GM23338 (cell line): ENCODE results near the gene PRKAA2. TPM values are rescaled to one million over a fixed set of nuclear protein-coding genes. Genes with fewer than 3 reads are reported as not detected.

Source experiments
- ATAC-seq: fragments of 200-7000 bp; cut with Tn5 transposase; 3 replicates; pipeline ENCODE4 v1.9.1; 2020
- DNase-seq: peaks from one replicate; pipeline ENCODE4 v3.0.0-alpha.2; 2015; ENCODE audit warnings: low spot score
- H2AFZ ChIP-seq: fragments of 200-600 bp; sonication (generic); 2 replicates; pipeline ENCODE4 v1.8.0; 2016; ENCODE audit warnings: antibody characterized with exemption, mild to moderate bottlenecking, moderate library complexity
- H3F3A ChIP-seq: fragments of 200-600 bp; sonication (generic); replicated peaks from 2 replicates; pipeline ENCODE4 v1.8.0; 2017; ENCODE audit warnings: antibody characterized with exemption, mixed run types, low read depth
- H3K27ac ChIP-seq: fragments of 200-600 bp; sonication (generic); 2 replicates; pipeline ENCODE4 v1.6.1; 2016; ENCODE audit warnings: low read depth
- H3K27me3 ChIP-seq: fragments of 200-600 bp; sonication (generic); 2 replicates; pipeline ENCODE4 v1.8.0; 2016; ENCODE audit warnings: mild to moderate bottlenecking, mixed run types, moderate library complexity; ENCODE audit not compliant: insufficient read depth
- H3K36me3 ChIP-seq: fragments of 200-600 bp; sonication (generic); 2 replicates; pipeline ENCODE4 v1.8.0; 2016; ENCODE audit warnings: mild to moderate bottlenecking; ENCODE audit not compliant: insufficient read depth
- H3K4me1 ChIP-seq: fragments of 200-600 bp; sonication (generic); 2 replicates; pipeline ENCODE4 v1.8.0; 2016; ENCODE audit warnings: mild to moderate bottlenecking, moderate library complexity; ENCODE audit not compliant: insufficient read depth
- H3K4me2 ChIP-seq: fragments of 200-600 bp; sonication (generic); 2 replicates; pipeline ENCODE4 v1.7.1; 2017; ENCODE audit warnings: mixed run types
- H3K4me3 ChIP-seq: fragments of 200-600 bp; sonication (generic); 2 replicates; pipeline ENCODE4 v1.6.1; 2016; ENCODE audit warnings: mixed run types
- H3K79me2 ChIP-seq: fragments of 200-600 bp; sonication (generic); replicated peaks from 2 replicates; pipeline ENCODE4 v1.8.0; 2017; ENCODE audit warnings: mild to moderate bottlenecking; ENCODE audit not compliant: insufficient read depth
- H3K9me2 ChIP-seq: fragments of 200-600 bp; sonication (generic); 2 replicates; pipeline ENCODE4 v1.8.0; 2017; ENCODE audit not compliant: insufficient read depth
- H4K20me1 ChIP-seq: fragments of 200-600 bp; sonication (generic); replicated peaks from 2 replicates; pipeline ENCODE4 v1.8.0; 2017; ENCODE audit warnings: mild to moderate bottlenecking; ENCODE audit not compliant: insufficient read depth
- H3K27ac Mint-ChIP-seq: 2 replicates; pipeline ENCODE4 v1.8.0; 2020; ENCODE audit warnings: inconsistent platforms, mild to moderate bottlenecking, moderate library complexity, mixed read lengths
- H3K27me3 Mint-ChIP-seq: 3 replicates; pipeline ENCODE4 v1.8.0; 2022; ENCODE audit warnings: low read depth, mild to moderate bottlenecking, moderate library complexity, mixed read lengths, inconsistent platforms; ENCODE audit not compliant: insufficient read depth, poor library complexity
- H3K36me3 Mint-ChIP-seq: 3 replicates; pipeline ENCODE4 v1.8.0; 2021; ENCODE audit warnings: low read depth, mild to moderate bottlenecking, inconsistent platforms, moderate library complexity, mixed read lengths
- H3K4me1 Mint-ChIP-seq: 3 replicates; pipeline ENCODE4 v1.8.0; 2020; ENCODE audit warnings: mild to moderate bottlenecking, inconsistent platforms, mixed read lengths
- H3K4me3 Mint-ChIP-seq: 3 replicates; pipeline ENCODE4 v1.8.0; 2021; ENCODE audit warnings: moderate library complexity, mild to moderate bottlenecking, inconsistent platforms, mixed read lengths
- H3K9me3 Mint-ChIP-seq: 3 replicates; pipeline ENCODE4 v1.8.0; 2020; ENCODE audit warnings: moderate library complexity, mild to moderate bottlenecking, inconsistent platforms, mixed read lengths
- CTCF ChIP-seq, 2 experiments: fragments of 200-600 bp in 1 of 2; sonication (generic) in 1 of 2; conservative IDR thresholded peaks; 2 replicates each; pipeline versions ENCODE4 v1.5.1 to v1.6.1; 2016 to 2017; ENCODE audit warnings: antibody characterized with exemption in 2 of 2, low read depth in 2 of 2, mild to moderate bottlenecking in 2 of 2, moderate library complexity in 1 of 2
- EZH2 ChIP-seq: fragments of 200-600 bp; sonication (generic); IDR thresholded peaks from one replicate; pipeline ENCODE4 v1.8.0; 2017; ENCODE audit warnings: antibody characterized with exemption, mild to moderate bottlenecking, low read depth; ENCODE audit not compliant: unreplicated experiment
- EZH2phosphoT487 ChIP-seq: fragments of 200-600 bp; sonication (generic); IDR thresholded peaks from one replicate; pipeline ENCODE4 v1.8.1; 2018; ENCODE audit warnings: antibody characterized with exemption; ENCODE audit not compliant: unreplicated experiment
- ZNF114 ChIP-seq: fragments of 250-450 bp; sonication (Bioruptor Pico); IDR thresholded peaks from 2 replicates; pipeline ENCODE4 v1.5.0; 2020; ENCODE audit warnings: mild to moderate bottlenecking, moderate library complexity
- polyA plus RNA-seq: library from polyadenylated mRNA; unstranded; fragments of >200 nt; fragmentation: Nextera tagmentation; extraction: Ambion mirVana; gene quantifications from 2 replicates; pipeline ENCODE4 v1.2.1, GENCODE V29; 2016
- total RNA-seq: library from RNA; depleted of rRNA; stranded (reverse); fragments of >200 nt; shearing (Covaris generic); gene quantifications from 2 replicates; pipeline ENCODE4 v1.2.3, GENCODE V29; 2014
- TF ChIP-seq, protein P1 (sequence below): IDR thresholded peaks from one replicate; pipeline ENCODE4 v1.6.1; 2018; ENCODE audit warnings: antibody characterized with exemption; ENCODE audit not compliant: unreplicated experiment

PRKAA2 gene
- total and polyA plus RNA-seq, 2 experiments from 2014 or later = 3.0 to 8.7 TPM

DNA sequence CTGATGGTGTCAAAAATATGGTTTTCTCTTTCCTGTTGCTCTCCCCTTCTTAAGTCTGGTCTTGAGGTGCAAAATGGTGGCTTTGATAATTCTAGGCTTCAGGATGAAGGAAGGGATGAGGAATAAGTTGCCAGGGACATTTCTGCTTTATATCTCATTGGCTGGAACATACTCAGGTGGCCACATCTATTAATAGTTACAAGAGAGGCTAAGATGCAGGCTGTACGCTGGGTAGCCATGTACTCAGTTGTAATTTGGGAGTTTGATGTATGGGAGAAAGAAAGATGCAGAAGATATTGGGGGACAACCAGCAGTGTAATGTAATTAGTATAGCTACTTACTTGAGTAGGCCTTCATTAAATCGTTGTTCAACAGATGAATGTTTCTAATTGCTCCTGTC, 25.2 kb downstream of the PRKAA2 start (continued):
- TF ChIP-seq EZH2phosphoT487 (no peak), EZH2 (no peak)

- H3K4me2 ChIP-seq = no peak overlapping the region
- no peak overlapping the region for H2AFZ ChIP-seq
- no peaks in the 10 kb centered on the region for H3K36me3 ChIP-seq
- no peaks in the 10 kb centered on the region for H3K79me2 ChIP-seq
- TF ChIP-seq CTCF (conservative IDR thresholded peaks at IDR 0.05; ENCODE audit: low read depth in 2 of 2) = no peak
- TF ChIP-seq, protein P1, sequence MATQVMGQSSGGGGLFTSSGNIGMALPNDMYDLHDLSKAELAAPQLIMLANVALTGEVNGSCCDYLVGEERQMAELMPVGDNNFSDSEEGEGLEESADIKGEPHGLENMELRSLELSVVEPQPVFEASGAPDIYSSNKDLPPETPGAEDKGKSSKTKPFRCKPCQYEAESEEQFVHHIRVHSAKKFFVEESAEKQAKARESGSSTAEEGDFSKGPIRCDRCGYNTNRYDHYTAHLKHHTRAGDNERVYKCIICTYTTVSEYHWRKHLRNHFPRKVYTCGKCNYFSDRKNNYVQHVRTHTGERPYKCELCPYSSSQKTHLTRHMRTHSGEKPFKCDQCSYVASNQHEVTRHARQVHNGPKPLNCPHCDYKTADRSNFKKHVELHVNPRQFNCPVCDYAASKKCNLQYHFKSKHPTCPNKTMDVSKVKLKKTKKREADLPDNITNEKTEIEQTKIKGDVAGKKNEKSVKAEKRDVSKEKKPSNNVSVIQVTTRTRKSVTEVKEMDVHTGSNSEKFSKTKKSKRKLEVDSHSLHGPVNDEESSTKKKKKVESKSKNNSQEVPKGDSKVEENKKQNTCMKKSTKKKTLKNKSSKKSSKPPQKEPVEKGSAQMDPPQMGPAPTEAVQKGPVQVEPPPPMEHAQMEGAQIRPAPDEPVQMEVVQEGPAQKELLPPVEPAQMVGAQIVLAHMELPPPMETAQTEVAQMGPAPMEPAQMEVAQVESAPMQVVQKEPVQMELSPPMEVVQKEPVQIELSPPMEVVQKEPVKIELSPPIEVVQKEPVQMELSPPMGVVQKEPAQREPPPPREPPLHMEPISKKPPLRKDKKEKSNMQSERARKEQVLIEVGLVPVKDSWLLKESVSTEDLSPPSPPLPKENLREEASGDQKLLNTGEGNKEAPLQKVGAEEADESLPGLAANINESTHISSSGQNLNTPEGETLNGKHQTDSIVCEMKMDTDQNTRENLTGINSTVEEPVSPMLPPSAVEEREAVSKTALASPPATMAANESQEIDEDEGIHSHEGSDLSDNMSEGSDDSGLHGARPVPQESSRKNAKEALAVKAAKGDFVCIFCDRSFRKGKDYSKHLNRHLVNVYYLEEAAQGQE = no peak
- TF ChIP-seq ZNF114 (CRISPR knock-in tag) = no peak
- no peak overlapping the region for H3K27ac ChIP-seq
- Mint-ChIP-seq H3K9me3 (no peaks in the 10 kb centered on the region), H3K4me3 (no peak overlapping the region), H3K36me3 (no peaks in the 10 kb centered on the region), H3K27me3 (no peaks in the 10 kb centered on the region), H3K4me1 (peaks cover 5% of the 10 kb centered on the region), H3K27ac (no peak overlapping the region)
- DNase-seq (no peak), ATAC-seq (no peak)
- no peaks in the 10 kb centered on the region for H3F3A ChIP-seq
- peaks cover 1% of the 10 kb centered on the region for H3K4me1 ChIP-seq
- no peak overlapping the region for H3K4me3 ChIP-seq
- H3K9me2 ChIP-seq = no peaks in the 10 kb centered on the region
- H4K20me1 ChIP-seq = no peaks in the 10 kb centered on the region
- H3K27me3 ChIP-seq = no peaks in the 10 kb centered on the region
Measured at GRCh38 chr1:56671085-56671484, 26.0 kb downstream of the PRKAA2 start.

DNA sequence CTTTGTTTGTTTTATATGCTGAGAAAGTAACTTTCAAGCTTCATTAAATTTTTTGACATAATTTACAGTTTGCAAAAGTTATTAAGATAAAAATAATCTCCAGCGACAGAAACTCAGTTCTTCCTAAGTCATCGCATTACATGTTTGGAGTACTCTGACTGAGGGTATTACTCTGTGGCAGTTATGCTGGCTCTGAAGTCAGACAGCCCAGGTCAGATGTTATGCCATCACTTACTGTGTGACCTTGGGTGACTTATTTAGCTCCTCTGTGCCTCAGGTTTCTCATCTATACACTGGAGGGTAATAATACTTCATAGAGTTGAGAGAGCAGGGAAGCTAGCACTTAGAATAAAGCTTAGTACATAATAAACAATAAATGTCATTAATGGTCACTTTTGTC, 26.4 kb downstream of the PRKAA2 start:
- Mint-ChIP-seq H3K4me1 (no peaks in the 10 kb centered on the region), H3K27me3 (no peaks in the 10 kb centered on the region), H3K9me3 (no peaks in the 10 kb centered on the region), H3K27ac (no peak overlapping the region), H3K36me3 (no peaks in the 10 kb centered on the region), H3K4me3 (no peak overlapping the region)
- Histone ChIP-seq H3K4me1 (no peaks in the 10 kb centered on the region), H3K4me3 (no peak overlapping the region), H3K27ac (no peak overlapping the region), H3K4me2 (no peak overlapping the region), H3K36me3 (no peaks in the 10 kb centered on the region), H3K79me2 (no peaks in the 10 kb centered on the region), H3K27me3 (no peaks in the 10 kb centered on the region), H3F3A (no peaks in the 10 kb centered on the region), H4K20me1 (no peaks in the 10 kb centered on the region), H3K9me2 (no peaks in the 10 kb centered on the region), H2AFZ (no peak overlapping the region)
- ATAC-seq (no peak), DNase-seq (no peak)
- no peak for TF ChIP-seq CTCF (conservative IDR thresholded peaks at IDR 0.05; ENCODE audit: low read depth in 2 of 2)
